Aorta (tissue), 5 donors: ENCODE results near the gene METTL8. TPM values are rescaled to one million over a fixed set of nuclear protein-coding genes. Genes with fewer than 3 reads are reported as not detected.

Source experiments
- ATAC-seq: fragments of 200-7000 bp; cut with Tn5 transposase; one replicate; pipeline ENCODE4 v1.9.1; 2022; ENCODE audit warnings: moderate library complexity; ENCODE audit not compliant: low FRiP score
- DNase-seq, 2 donors: peaks; one replicate each; pipeline ENCODE4 v3.0.0-alpha.2; 2020
- H3K27ac ChIP-seq, 2 donors: one replicate each; pipeline ENCODE4 v1.5.1; 2013; ENCODE audit warnings: low read length in 2 of 2, mild to moderate bottlenecking in 2 of 2, moderate library complexity in 2 of 2, control low read depth in 1 of 2, inconsistent platforms in 1 of 2, low read depth in 1 of 2
- H3K27me3 ChIP-seq, 2 donors: one replicate each; pipeline ENCODE4 v1.6.1; 2013; ENCODE audit warnings: control low read depth in 1 of 2, low read length in 1 of 2, mild to moderate bottlenecking in 1 of 2, moderate library complexity in 1 of 2; ENCODE audit not compliant: insufficient read depth in 2 of 2, control insufficient read depth in 1 of 2
- H3K36me3 ChIP-seq, 2 donors: one replicate each; pipeline ENCODE4 v1.6.1; 2013; ENCODE audit warnings: control low read depth in 1 of 2, low read length in 1 of 2, mild to moderate bottlenecking in 1 of 2; ENCODE audit not compliant: insufficient read depth in 2 of 2, control insufficient read depth in 1 of 2
- H3K4me1 ChIP-seq, 2 donors: one replicate each; pipeline ENCODE4 v1.6.1; 2013; ENCODE audit warnings: low read length in 2 of 2, control low read depth in 1 of 2, mild to moderate bottlenecking in 1 of 2, moderate library complexity in 1 of 2; ENCODE audit not compliant: insufficient read depth in 2 of 2, control insufficient read depth in 1 of 2
- H3K4me3 ChIP-seq, 2 donors: one replicate each; pipeline ENCODE4 v1.5.1; 2013; ENCODE audit warnings: low read length in 2 of 2, control low read depth in 1 of 2, mild to moderate bottlenecking in 1 of 2
- H3K9me3 ChIP-seq: one replicate; pipeline ENCODE4 v1.6.1; 2013; ENCODE audit warnings: mild to moderate bottlenecking, low read length; ENCODE audit not compliant: control insufficient read depth
- WGBS, 2 donors: extraction: QIAGEN DNeasy Blood & Tissue Kit; methylation state at CpG; one replicate each; pipeline ENCODE4 v1.1.7; 2013; 5-methylcytosine and 5-hydroxymethylcytosine counted together
- intact Hi-C, 2 donors: fragments of 100-400 bp; cut with DNase I; formaldehyde crosslinking; loops; one replicate each; pipeline versions ENCODE4 v1.14.2 to v1.15.0; 2022
- polyA plus RNA-seq, 2 donors: library from polyadenylated mRNA; stranded (reverse); fragments of 200-250 nt; gene quantifications; one replicate each; pipeline ENCODE4 v1.2.3, GENCODE V29; 2013
- total RNA-seq, 2 donors: library from RNA; stranded (reverse); fragmentation: NEBNext Ultra II Directional; extraction: Animal tissue kit (Norgen Biotek cat#: 25700); gene quantifications; one replicate each; pipeline ENCODE4 v1.2.1, GENCODE V29; 2021
- donor health status: healthy with polysubstance abuse.
- donor health status: Bipolar disorder and iron deficiency.
- donor health status: DM: no; HTN: no; CAD: no.
- donor health status: DM: no; HTN: no; CAD: no.
- donor health status: DM: yes; HTN: yes; CAD: no.

METTL8 gene
- total and polyA plus RNA-seq, 4 donors: 7.7 to 26.2 (median 13.3) TPM

DNA sequence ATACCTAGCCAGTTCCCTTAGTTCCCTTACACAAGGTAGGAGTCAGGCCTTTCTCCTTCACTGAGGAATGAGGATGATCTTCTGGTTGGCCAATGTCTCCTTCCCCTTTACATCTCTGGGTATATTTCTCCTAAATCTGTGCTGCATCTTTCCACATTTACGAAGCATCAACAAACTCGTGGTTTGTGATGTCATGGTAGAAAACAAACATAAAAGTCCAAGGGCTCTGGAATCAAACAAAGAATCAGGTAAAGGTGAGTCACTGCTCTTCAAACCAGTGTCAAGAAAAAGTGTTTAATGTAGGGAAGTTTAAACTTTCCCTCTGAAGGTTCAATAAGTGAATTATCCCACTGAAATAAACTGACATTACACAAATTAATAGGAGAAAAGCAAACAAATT, 122.9 kb downstream of the METTL8 start:
- H3K27me3 ChIP-seq: no peaks in the 10 kb centered on the region
- no peak overlapping the region for H3K27ac ChIP-seq
- no peak overlapping the region for H3K4me3 ChIP-seq
- DNase-seq (no peak), ATAC-seq (no peak)
- intact Hi-C loops: no loop called here
- no peaks in the 10 kb centered on the region for H3K4me1 ChIP-seq
- H3K9me3 ChIP-seq: peaks cover 3% of the 10 kb centered on the region
- no peaks in the 10 kb centered on the region for H3K36me3 ChIP-seq
- 91 to 94% methylated on average over 2 of the region's 2 CpGs for WGBS, 2 donors

- peaks cover 3% of the 10 kb centered on the region for H3K9me3 ChIP-seq
- no peaks in the 10 kb centered on the region for H3K27me3 ChIP-seq
- H3K4me3 ChIP-seq: no peak overlapping the region
- WGBS, 2 donors: 86 to 89% methylated on average over 6 of the region's 6 CpGs
- intact Hi-C loops: no loop called here
- ATAC-seq: no peak
- no peaks in the 10 kb centered on the region for H3K4me1 ChIP-seq
- no peaks in the 10 kb centered on the region for H3K36me3 ChIP-seq
- no peak overlapping the region for H3K27ac ChIP-seq
- DNase-seq: no peak
These were observed 124.1 kb downstream of the METTL8 start for GRCh38 chr2:171309455-171310286.

- Histone ChIP-seq H3K9me3 (peaks cover 3% of the 10 kb centered on the region), H3K27ac (no peak overlapping the region), H3K4me3 (no peak overlapping the region), H3K27me3 (no peaks in the 10 kb centered on the region), H3K4me1 (no peaks in the 10 kb centered on the region), H3K36me3 (no peaks in the 10 kb centered on the region)
- intact Hi-C loops: no loop called here
- WGBS, 2 donors: 95 to 96% methylated on average over 6 of the region's 6 CpGs
- DNase-seq (no peak), ATAC-seq (no peak)
These were observed 125.3 kb downstream of the METTL8 start for GRCh38 chr2:171308280-171309054.

GRCh38 chr2:171307560-171307959, 126.2 kb downstream of the METTL8 start:
- Histone ChIP-seq H3K36me3 (no peaks in the 10 kb centered on the region), H3K27ac (no peak overlapping the region), H3K9me3 (peaks cover 3% of the 10 kb centered on the region), H3K27me3 (no peaks in the 10 kb centered on the region), H3K4me1 (no peaks in the 10 kb centered on the region), H3K4me3 (no peak overlapping the region)
- 94 to 97% methylated on average over 4 of the region's 4 CpGs for WGBS, 2 donors
- intact Hi-C loops: no loop called here
- DNase-seq: no peak
- ATAC-seq: no peak

GRCh38 chr2:171297956-171298355, 135.8 kb downstream of the METTL8 start:
- 54 to 64% methylated on average over 2 of the region's 2 CpGs for WGBS, 2 donors
- no peak overlapping the region for H3K27ac ChIP-seq
- ATAC-seq (no peak), DNase-seq (no peak)
- H3K27me3 ChIP-seq: no peaks in the 10 kb centered on the region
- no peaks in the 10 kb centered on the region for H3K4me1 ChIP-seq
- no peaks in the 10 kb centered on the region for H3K36me3 ChIP-seq
- H3K4me3 ChIP-seq: no peak overlapping the region
- H3K9me3 ChIP-seq: no peaks in the 10 kb centered on the region
- intact Hi-C loops: no loop called here

- 87 to 92% methylated on average over 5 of the region's 5 CpGs for WGBS, 2 donors
- no peak for DNase-seq
- intact Hi-C loops: no loop called here
- Histone ChIP-seq H3K27me3 (no peaks in the 10 kb centered on the region), H3K27ac (no peak overlapping the region), H3K4me3 (no peak overlapping the region), H3K9me3 (no peaks in the 10 kb centered on the region), H3K36me3 (no peaks in the 10 kb centered on the region), H3K4me1 (no peaks in the 10 kb centered on the region)
- no peak for ATAC-seq
These were observed 139.2 kb downstream of the METTL8 start for GRCh38 chr2:171294608-171295007.

DNA sequence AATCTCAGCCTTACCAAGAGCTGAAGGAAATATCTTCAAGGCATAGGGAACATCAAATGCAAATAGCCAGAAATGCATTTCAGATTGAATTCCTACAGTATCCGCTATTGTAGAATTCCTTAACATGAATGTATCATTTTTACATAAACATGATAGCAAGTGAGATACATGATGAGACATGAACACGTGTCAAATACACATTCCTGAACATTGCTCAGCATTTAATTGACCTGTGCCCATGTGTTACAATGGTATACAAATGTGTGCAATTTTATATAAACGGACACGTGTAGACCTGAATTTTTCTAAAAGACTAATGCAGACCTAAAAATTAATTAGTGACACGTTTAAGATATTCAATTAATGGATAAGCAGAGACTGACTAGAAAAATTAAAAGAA, 140.1 kb downstream of the METTL8 start:
- no peaks in the 10 kb centered on the region for H3K4me1 ChIP-seq
- H3K27me3 ChIP-seq: no peaks in the 10 kb centered on the region
- no peak for DNase-seq
- no peak for ATAC-seq
- intact Hi-C loops: no loop called here
- H3K9me3 ChIP-seq: no peaks in the 10 kb centered on the region
- H3K36me3 ChIP-seq: no peaks in the 10 kb centered on the region
- no peak overlapping the region for H3K4me3 ChIP-seq
- 88 to 90% methylated on average over 5 of the region's 5 CpGs for WGBS, 2 donors
- no peak overlapping the region for H3K27ac ChIP-seq

- Histone ChIP-seq H3K36me3 (no peaks in the 10 kb centered on the region), H3K9me3 (no peaks in the 10 kb centered on the region), H3K27me3 (no peaks in the 10 kb centered on the region), H3K4me1 (no peaks in the 10 kb centered on the region), H3K4me3 (no peak overlapping the region), H3K27ac (no peak overlapping the region)
- DNase-seq: no peak
- 75 to 79% methylated on average over 3 of the region's 3 CpGs for WGBS, 2 donors
- intact Hi-C loops: no loop called here
- ATAC-seq: no peak
These were observed 143.8 kb downstream of the METTL8 start for GRCh38 chr2:171289991-171290390.

GRCh38 chr2:171289316-171289715, 144.5 kb downstream of the METTL8 start:
- no peak for ATAC-seq
- no peak for DNase-seq
- no peaks in the 10 kb centered on the region for H3K27me3 ChIP-seq
- H3K9me3 ChIP-seq: no peaks in the 10 kb centered on the region
- no peaks in the 10 kb centered on the region for H3K4me1 ChIP-seq
- no peaks in the 10 kb centered on the region for H3K36me3 ChIP-seq
- intact Hi-C loops: no loop called here
- no peak overlapping the region for H3K4me3 ChIP-seq
- no peak overlapping the region for H3K27ac ChIP-seq
